Left lobe of liver (tissue), 2 donors: ENCODE results near the gene CCDC102B. TPM values are rescaled to one million over a fixed set of nuclear protein-coding genes. Genes with fewer than 3 reads are reported as not detected.
A peak's percentile ranks its signal among the peaks of the same experiment; 100 is the strongest.
"Not testable (repeated sequence)": the region's sequence is repeated elsewhere in the genome, so short reads cannot be mapped to it uniquely, and the experiment has no call there.

Experiments used
- ATAC-seq: fragments of 200-7000 bp; cut with Tn5 transposase; one replicate; pipeline ENCODE4 v1.9.1; 2020; ENCODE audit warnings: mild to moderate bottlenecking, moderate library complexity
- DNase-seq: peaks from one replicate; pipeline ENCODE4 v3.0.0-alpha.2; 2020; ENCODE audit warnings: low spot score
- total RNA-seq: library from RNA; stranded (reverse); gene quantifications from one replicate; pipeline ENCODE4 v1.2.1, GENCODE V29; 2021
- donor health status: DM: no; HTN: no; CAD: no; lungs with moderate emphysema.
- donor health status: DM: no; HTN: yes; CAD: no.

Gene CCDC102B
- total RNA-seq, 1 donor from 2014 or later, result 0.30 TPM

DNA sequence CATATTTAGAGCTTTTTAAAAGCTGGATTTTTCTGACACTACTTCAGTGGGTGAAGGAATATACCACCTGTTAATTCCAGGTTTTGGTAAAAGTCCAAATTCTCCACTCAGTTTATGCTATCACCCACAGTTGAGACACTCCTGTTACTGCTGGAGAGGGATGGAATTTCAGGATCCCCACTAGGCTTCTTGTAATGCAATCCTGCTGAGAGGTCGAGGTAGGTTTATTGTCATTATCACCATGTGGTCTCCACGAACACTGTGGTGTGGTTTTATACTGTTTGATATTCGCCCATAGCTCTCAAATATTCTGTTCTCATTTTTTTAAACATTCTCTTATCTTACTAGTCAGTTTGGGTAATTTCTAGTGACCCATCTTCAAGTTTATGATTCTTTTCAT lies 167.9 kb downstream of the CCDC102B start:
- ATAC-seq, result no peak

DNA sequence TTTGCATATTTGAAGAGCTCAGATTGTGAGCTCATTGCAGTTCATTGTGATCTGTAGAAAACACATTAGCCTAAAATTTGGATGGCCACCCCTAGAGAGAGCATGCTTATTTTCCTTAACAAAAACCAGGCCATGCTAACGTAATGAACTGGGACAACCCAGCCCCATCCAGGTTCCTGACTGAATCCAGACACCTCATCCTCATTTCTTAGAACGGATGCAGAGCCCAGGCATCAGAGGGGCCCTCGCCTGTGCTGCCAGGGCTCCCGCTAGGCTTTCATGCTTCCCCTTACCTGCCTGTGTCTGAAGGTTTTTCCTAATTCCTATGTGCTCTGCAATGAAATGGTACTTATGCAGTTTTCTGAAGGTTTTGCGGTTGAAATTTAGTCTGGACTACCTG lies 171.1 kb downstream of the CCDC102B start:
- ATAC-seq (no peak), DNase-seq (no peak)

More for the DNA sequence above, 167.9 kb downstream of the CCDC102B start:
- no peak for DNase-seq

DNA sequence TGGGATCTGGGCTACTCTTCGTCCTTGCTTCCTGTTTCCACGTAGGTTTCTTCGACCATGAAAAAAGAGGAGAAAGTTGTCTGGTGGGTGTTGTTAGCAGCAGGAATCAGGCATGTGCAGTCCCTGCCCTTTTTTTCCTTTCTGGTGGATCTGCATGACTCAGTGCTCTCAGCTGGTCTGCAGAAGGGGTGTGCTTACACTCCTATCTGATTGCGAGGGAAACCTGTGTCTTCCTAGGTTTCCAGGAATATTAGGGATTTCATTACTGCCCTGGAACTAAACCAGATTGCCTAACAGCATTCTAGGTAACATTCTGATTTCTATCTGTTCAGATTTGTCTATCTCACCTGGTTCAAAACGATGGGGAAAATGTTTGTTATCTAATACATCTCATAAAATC lies 174.3 kb downstream of the CCDC102B start:
- ATAC-seq (peak; percentile 56), DNase-seq (no peak)

DNA sequence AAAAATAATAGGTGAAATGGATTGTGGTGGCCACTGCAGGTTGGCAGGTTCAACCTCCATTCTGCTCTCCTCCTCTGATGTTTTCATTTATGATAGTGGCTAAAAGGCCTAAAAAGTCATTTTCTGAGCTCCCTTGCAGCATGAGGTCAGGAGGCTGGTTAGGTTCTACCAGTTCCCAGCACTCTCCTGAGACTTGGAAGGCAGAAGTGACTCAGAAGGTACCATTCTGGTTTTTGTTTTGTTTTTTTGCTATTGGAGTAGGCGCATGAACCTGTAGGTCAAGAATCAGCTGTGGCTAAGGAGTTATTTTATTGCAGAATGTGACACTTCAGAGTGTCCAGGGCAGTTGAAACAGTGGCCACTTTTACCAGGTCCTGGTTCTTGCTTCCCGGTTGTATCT lies 181.9 kb downstream of the CCDC102B start:
- ATAC-seq (no peak), DNase-seq (no peak)

DNA sequence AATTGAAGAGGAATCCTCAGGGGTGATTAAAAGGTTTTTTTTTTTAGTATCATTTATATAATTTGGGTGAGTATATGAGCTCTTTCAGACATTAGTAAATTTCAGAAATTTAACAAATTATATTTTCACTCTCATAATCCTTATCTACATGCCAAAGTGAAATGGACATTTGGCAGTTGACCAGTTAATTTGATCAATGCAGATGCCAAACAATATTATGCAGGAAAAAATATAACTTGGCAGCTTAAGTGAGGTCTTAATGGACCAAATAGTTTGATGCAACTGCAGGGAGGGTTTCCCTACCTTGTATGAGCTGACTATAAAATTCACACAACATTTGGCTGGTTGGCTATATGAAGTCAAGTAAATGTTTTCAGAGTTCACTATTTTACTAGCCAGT lies 185.2 kb downstream of the CCDC102B start:
- no peak for ATAC-seq
- DNase-seq, result no peak

DNA sequence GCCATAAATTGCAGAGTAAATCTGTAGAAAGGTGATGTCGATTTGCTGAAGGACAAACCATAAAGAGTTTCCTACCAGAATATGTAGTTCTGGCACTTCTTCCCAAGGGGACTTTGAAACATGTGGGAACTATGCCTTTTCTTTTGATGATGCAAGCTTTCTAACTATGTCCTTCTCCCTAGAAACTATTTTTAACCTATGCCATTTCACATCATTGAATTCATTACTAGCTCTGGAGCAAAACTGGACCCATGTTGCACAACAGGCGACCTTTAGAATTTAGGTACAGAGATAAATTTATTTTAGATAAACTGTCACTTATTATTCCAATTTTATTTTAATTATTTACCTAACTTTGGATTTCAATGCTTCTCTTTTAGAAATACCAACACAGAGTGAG lies 186.5 kb downstream of the CCDC102B start:
- DNase-seq, result peak; percentile 62
- peak; percentile 91 for ATAC-seq

DNA sequence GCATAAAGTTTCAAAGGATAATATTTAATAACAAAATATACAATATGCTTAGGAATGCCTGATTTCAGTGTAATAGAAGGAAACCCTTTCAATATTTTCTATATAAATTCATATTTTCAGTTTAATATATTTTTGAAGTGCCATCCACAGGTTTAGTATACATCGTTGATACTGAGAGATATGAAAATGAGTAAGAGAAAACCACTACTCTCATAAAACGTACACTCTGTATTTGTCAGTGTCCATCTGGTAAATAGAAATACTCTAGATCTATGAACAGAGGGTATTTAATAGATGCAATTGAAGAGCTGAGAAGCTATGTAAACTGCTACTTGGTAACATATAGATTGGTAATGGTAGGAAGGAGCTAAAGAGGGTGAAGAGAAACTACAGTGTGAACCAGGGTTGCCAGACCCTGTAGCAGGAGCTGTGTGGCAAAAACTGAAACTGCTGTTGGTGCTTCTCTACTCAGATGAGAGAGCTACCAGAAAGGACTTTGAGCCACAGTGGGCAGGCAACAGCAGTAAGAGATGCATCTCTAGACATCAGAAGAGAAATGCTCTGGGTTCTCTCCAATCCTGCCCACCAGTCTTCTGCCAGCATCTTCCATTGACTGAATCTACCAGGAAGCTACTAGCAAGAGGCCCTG lies 187.4 kb downstream of the CCDC102B start:
- DNase-seq (no peak), ATAC-seq (peak; percentile 76)

DNA sequence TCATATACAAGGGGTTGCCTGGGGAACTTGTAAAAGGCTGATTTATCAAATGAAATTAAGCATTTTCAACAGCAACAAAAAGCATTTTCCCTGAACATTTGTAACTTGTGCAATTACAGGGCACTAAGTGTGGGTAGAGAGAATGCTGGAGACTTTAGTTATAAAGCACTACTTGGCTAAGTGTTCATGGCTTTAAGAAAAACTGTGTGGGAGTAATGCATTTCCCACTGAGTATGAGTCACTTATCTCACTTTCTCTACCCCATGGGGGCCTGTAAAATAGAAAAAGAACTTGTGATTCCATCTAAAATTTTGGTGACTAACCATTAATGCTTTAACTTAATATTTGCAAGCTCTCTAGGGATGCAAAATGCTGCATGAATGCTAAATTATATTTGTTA lies 193.4 kb downstream of the CCDC102B start:
- ATAC-seq (no peak), DNase-seq (no peak)

DNA sequence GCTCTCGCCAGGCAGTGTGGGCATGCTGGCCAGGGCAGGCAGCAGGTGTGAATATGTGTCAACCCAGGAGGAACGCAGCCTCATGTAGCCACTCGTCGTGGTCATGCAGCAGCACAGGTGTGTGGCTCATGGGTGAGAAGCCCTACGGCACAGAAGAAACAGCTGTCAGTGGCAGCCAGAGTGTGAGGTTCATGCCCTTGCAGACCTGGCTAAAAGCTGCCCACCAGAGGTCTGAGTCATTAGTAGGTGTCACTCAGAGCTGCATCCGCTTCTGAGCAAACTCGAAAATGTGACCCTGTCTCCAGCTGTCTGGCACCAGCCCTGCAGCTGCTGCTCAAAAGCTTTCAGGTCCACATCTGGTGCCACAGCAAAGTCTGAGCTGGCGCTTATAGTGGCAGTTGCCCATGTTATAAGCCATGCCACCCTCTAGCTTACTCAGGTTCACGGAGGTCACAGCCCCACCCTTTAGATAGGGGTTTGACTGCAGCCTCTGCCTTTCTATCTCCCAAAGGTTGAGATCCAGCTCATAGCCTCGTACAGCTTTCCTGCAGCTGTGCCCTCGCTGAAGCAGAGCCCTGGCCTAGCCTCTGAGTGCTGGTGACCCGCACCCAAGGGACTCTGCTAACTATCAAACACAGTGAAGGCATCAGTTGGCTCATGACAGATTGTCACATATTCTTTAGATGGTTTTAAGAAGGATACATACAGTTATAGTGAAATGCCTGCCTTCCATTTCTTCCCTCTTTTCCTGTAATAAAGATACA lies 195.0 kb downstream of the CCDC102B start:
- no peak for ATAC-seq
- no peak for DNase-seq

DNA sequence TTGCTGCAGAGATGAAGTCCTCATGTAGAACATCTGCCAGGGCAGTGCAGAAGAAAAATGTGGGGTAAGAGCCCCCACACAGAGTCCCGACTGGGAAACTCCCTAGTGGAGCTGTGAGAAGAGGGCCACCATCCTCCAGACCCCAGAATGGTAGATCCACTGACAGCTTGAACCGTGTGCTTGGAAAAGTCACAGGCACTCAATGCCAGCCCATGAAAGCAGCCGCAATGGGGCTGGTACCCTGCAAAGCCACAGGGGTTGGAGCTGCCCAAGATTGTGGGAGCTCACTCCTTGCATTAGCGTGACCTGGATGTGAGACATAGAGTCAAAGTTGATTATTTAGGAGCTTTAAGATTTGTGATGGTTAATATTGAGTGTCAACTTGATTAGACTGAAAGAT lies 197.8 kb downstream of the CCDC102B start:
- no peak for DNase-seq
- no peak for ATAC-seq

DNA sequence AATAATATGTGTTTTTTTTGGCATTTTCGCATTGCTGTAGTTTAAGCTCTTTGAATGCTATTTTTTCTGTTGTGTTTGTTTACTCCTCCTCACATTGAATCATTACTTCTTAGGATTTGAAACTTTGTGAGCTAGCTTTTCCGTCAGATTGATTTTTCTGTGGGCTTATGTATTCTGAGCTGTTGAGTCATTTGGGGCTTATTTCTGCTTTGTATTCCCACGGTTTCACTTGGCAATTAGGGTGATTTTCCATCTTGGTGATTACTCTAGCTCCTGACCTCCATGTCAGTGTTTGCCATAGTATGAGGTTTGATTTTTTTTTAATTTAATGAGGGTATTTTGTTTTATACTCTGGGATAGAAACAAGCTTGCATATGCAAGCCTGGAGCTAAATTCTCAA lies 200.0 kb downstream of the CCDC102B start:
- ATAC-seq, result no peak
- DNase-seq, result no peak

DNA sequence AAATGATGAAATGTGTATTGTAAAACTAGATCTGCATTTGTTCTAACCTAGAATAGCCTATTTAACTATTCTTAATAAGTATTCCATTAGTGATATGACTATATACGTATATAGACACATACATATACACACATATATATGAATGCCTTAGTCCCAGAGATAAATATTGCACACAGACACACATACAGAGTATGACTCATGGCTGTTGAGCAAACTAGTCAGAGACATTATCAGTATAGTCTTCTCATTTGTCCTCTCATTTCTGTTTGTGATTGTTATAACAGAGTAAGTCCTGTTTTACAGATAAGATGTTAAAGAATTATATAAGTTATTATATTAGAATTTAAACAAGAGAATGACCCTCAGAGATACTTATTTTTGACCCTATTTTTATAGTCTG lies 202.5 kb downstream of the CCDC102B start:
- ATAC-seq (no peak), DNase-seq (no peak)

DNA sequence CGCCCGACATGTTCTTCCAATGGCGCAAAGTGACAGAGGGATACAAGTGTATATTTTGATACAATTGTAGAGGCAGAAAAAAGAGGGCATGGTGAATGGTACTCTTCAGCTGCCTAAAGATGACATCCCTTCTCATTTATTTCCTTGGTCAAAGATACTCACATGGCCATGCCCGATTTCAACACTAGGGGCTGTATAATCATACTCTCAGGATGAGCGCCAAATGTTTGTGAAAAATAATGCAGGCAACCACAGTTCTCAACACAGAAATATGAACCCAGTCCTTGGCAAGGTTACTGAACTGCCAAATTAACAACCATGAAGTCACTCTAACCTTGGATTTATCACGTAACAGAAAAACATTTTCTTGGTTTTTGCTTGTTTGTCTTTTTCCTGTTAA lies 204.4 kb downstream of the CCDC102B start:
- ATAC-seq, result no peak
- no peak for DNase-seq

DNA sequence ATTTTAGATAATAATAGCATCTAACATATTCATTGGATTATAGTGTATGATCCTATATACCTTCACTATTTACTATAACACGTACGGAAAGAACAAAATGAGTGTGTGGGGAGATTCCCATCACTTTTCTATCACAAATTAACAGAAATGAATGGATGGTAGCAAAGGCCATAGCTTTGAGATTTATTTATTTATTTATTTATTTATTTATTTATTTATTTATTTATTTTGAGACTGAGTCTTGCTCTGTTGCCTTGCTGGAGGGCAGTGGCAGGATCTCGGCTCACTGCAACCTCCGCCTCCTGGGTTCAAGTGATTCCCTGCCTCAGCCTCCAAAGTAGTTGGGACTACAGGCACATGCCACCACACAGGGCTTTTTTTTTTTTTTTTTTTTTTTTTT lies 208.3 kb downstream of the CCDC102B start:
- DNase-seq, ATAC-seq: not testable (repeated sequence)

DNA sequence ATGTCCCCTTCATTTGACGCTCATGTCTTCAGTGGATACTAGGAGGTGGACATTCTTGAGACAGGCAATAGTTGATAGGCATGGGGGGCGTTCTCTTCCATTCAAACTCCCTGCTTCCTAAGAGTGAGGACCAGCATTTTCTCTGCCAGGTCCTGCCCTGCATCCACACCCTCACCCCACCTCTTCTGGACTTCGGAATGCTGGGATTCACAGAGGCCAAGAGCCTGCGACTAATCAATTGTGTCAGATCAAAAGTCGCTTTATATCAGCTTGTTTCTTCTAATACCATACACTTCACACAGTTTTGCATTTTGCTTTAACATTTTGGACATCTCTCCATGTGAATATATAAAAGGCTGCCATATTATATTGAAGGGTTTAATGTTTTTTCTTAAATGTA lies 210.7 kb downstream of the CCDC102B start:
- DNase-seq, result peak; percentile 72
- peak; percentile 100 for ATAC-seq

DNA sequence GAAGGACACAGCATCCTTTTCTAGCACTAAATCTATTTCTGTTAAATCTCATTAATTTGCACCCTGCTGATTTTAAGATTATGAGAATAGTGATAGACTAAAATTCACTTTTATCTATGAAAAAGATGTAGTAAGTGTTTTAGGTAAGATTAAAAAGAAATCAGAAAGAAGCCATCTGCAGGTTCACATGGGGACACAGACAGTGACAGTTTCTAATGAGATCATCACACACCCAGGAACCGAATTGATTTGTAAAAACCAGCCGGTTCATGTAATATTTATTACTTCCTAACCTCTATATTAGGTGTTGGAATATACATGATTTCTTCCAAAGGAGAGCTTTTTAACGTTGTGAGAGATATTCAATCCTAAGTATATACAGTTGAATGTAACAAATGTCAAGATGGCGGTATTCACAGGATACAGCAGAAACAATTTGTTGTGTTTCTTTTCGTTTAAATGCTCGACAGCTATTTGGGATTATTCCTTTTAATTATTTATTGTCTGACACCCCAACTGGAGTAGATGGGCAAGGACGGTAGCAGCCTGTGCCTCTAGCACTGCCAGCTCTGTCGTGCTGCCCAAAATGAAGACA lies 223.4 kb downstream of the CCDC102B start:
- DNase-seq, result no peak
- no peak for ATAC-seq

DNA sequence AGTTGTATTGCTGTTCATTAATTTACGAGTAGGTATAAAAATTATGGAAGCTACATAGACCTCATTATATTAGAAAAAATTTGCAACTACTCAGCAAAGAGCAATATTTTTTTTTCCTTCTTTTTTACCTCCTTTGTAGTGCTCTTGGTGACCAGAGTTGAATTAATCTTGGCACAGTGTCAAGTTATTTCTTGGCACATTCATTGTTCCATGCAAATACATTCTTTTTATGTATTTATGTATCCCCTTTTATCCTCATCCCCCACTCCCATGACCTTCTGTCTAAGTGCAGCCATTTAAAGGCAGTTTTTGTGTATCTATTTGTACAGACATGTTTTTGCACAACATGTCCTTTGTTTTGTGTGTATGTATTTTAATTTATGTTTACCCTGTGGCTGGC lies 224.5 kb downstream of the CCDC102B start:
- ATAC-seq, result no peak

DNA sequence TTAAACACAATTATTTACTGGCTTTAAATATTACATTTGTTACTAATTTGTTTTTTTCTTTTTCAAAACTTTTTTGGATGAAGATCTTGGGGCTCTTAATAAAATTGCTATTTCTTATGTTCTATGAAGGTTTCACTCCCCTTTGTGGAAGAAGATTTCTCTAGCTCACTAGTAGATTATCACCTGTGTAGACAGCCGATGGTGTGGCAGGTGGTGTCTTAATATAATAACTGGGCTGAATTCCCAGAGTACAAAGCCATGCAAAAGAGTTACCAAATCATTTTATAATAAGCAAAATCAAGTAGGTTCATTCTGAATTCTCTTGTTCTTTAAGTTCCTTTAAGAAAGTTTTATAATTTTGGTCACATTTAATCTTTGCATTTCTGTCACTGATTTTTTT lies 233.7 kb downstream of the CCDC102B start:
- ATAC-seq, result no peak
- no peak for DNase-seq

More for the DNA sequence above, 224.5 kb downstream of the CCDC102B start:
- DNase-seq, result no peak

DNA sequence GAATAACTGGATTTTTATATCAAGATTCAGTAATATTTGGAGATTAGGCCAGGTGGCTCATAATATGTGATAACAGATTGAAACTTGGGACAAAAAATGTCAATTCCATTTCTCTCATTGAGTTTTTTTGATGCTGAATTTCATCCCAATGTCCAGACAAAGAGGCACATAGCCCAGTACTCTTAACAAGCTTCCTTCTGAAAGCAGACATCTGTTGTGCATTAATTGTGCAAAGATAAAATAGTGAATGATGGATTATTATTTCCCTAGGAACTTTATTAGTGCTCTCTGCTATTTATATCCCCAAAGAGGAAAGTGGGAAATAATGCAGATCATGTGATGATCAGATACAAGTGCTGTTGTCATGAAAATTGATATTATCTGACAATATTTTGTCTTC lies 234.1 kb downstream of the CCDC102B start:
- ATAC-seq (no peak), DNase-seq (no peak)

DNA sequence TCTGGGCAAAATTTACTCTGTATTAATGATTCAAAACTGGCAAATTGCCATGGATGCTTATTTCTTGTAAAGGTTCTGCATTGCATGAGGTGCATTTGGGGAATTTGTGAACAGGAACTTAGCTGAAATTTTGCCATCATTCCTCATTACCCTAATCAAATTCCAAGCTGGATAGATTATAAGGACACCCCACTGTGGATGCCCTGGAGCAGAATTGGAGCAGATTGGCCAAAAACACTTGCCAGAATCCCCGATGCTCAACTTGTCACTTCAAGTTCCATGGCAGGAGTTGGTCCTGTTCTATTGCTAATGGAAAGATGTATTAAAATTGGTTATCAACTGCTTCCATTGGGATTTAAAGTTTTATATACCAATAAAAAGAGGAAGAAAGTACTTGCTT lies 237.9 kb downstream of the CCDC102B start:
- no peak for DNase-seq
- ATAC-seq, result no peak

DNA sequence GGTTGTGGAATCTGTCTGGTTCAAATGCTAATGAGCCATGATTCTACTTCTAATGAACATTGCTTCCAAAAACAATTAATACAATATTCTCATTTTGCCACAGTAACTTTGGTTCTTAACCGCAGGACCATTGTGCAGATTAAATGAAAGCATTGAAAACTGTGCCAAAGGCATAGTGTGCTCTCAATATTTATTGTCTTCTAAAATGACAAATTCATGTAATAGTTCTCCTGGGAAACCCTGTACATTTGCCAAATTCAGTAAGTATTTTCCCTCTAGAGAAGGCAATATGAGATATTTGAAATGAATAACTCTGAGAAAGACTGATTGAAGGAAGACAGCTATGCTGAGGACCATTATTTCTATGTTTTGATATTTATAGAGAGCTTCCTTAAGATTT lies 246.3 kb downstream of the CCDC102B start:
- ATAC-seq, result no peak
- DNase-seq, result no peak

DNA sequence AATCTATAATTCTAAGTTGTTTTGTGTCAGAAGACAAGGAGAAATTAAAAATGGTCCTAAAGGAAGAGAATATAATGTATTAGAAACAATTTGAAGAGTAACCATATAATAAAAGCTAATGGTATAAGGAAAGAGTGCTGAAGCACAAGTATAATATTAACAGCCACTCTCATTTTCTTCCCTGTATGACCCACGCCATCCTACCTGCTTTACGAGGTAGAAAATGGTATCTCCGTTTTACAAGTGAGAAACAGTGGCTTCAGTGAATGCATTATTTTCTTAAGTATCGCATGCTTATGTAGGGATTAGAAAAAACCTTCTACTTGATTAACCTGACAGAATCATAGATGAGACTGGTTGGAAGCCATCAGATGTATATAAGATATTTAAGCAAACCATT lies 266.2 kb downstream of the CCDC102B start:
- ATAC-seq (no peak), DNase-seq (no peak)
